Stimulated activated CD4-positive, alpha-beta T cell treated with anti-CD3 and anti-CD28 coated beads, Interleukin-12 subunit alpha, Interleukin-12 subunit beta, amount 100 ng/mL, for 48 hours (primary cell): ENCODE measurements around the gene ATG16L2.
A peak's percentile ranks its signal among the peaks of the same experiment; 100 is the strongest.
"Not testable (repeated sequence)": the region's sequence is repeated elsewhere in the genome, so short reads cannot be mapped to it uniquely, and the experiment has no call there.

Experiments used
- DNase-seq, 3 donors: peaks; one replicate each; pipeline ENCODE4 v3.0.0-alpha.2; 2020; ENCODE audit warnings: low read depth in 2 of 3, low spot score in 1 of 3

The ATG16L2 gene

DNA sequence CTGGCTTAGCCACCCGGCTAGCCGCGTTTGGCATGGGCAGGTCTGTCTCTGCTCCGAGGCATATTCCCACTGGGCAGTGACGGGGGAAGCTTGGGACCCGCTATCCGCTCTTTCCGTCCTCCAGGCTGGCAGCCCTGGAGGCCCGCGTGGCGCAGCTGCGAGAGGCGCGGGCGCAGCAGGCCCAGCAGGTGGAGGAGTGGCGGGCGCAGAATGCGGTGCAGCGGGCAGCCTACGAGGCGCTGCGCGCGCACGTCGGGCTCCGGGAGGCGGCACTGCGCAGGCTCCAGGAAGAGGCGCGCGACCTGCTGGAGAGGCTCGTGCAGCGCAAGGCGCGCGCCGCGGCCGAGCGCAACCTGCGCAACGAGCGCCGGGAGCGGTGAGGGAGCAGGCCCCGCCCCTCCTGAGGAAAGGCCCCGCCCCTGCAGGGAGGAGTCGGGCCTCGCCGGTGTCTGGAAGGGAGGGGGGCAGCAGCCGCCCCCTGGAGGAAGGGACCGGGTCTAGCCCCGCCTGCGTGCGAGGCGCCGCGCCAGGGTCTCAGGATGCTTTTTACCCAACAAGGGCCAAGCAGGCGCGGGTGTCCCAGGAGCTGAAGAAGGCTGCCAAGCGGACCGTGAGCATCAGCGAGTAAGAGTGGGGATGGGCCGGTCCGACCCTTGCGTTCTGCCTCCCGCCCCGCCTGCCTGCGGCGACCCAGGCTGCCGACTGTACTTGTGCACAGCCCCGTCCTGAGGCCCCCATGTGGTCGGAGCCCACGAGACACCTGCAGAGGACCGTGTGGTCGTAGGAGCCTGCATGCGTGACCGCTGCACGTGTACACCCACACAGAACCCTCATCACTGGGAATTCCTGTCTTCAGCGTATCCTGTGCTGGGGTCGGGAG is 7.9 kb downstream of the ATG16L2 start:
- peak; percentile 60 to 90 (median 85) for DNase-seq

- DNase-seq = no peak
Measured at GRCh38 chr11:72823105-72823804, 9.0 kb downstream of the ATG16L2 start.

GRCh38 chr11:72824020-72824419 is 9.8 kb downstream of the ATG16L2 start:
- no peak for DNase-seq

- DNase-seq = no peak
Measured at GRCh38 chr11:72824811-72825505, 10.7 kb downstream of the ATG16L2 start.

DNA sequence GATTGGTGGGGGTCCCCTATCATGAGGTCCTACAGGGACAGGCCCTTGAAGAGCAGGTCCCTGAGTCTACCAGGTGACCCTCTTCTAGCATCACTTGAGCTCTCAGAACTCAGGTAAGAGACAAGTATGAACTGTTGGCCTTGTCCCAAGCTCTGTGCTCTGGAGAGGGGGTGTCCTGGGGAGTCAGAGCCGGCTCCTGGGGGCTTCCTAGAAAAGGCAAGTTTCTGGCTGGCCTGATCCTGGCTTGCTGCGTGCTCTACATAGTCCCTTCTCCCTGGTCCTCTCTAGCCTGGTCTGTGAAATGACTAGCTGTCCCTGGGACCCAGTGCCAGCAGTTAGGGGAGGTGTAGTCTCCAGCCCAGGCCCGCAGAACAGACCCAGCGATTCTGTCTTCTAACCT is 11.4 kb downstream of the ATG16L2 start:
- DNase-seq = no peak

DNA sequence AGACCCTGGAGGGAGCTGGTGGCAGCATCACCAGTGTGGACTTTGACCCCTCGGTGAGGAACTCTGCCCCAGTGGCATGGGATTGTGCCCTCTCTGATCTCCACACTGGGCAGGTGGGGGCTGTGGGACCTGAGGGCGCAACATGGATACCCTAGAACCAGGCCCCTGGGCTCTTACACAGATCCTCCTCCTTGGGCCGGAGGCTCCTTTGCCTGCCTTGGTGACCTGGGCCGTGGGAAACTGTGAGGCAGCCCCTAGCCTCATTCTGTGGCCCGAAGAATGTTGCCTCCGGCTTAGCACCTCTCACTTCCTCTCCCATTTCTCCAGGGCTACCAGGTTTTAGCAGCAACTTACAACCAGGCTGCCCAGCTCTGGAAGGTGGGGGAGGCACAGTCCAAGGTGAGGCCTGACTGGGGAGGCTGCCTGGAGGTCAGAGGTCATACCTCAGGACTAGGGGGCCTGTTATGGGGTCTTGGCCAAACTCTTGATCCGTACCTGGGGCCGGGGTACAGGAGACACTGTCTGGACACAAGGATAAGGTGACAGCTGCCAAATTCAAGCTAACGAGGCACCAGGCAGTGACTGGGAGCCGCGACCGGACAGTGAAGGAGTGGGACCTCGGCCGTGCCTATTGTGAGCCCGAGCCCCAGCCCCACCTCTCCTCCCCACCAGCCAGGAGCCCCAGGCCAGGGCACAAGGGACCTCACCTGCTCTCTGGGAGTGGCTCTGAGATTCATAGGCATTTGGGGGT is 12.2 kb downstream of the ATG16L2 start:
- no peak for DNase-seq

GRCh38 chr11:72826942-72827480 is 12.8 kb downstream of the ATG16L2 start:
- no peak for DNase-seq

- not testable (repeated sequence) for DNase-seq
Measured at GRCh38 chr11:72827656-72828055, 13.4 kb downstream of the ATG16L2 start.

GRCh38 chr11:72828081-72828567 is 13.9 kb downstream of the ATG16L2 start:
- DNase-seq = no peak

- no peak for DNase-seq
Measured at GRCh38 chr11:72828692-72829101, 14.5 kb downstream of the ATG16L2 start.

DNA sequence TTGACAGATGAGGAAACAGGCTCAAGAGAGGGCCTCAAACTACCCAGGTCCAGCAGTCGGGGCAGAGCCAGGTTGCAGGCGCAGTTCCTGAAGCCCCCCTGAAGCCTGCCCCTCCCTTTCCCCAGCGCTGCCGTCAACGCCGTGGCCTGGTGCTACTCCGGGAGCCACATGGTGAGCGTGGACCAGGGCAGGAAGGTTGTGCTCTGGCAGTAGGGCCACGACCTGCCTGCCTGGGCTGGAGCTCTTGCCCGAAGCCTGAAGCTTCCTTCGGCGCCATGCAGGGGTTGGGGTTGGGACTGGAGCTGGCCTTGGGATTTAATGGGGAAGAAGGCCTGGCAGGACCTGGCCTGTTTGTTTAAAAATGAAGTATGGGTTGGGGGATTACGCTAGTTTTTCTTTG is 15.0 kb downstream of the ATG16L2 start:
- no peak for DNase-seq

- no peak for DNase-seq
Measured at GRCh38 chr11:72829884-72830533, 15.8 kb downstream of the ATG16L2 start.

DNA sequence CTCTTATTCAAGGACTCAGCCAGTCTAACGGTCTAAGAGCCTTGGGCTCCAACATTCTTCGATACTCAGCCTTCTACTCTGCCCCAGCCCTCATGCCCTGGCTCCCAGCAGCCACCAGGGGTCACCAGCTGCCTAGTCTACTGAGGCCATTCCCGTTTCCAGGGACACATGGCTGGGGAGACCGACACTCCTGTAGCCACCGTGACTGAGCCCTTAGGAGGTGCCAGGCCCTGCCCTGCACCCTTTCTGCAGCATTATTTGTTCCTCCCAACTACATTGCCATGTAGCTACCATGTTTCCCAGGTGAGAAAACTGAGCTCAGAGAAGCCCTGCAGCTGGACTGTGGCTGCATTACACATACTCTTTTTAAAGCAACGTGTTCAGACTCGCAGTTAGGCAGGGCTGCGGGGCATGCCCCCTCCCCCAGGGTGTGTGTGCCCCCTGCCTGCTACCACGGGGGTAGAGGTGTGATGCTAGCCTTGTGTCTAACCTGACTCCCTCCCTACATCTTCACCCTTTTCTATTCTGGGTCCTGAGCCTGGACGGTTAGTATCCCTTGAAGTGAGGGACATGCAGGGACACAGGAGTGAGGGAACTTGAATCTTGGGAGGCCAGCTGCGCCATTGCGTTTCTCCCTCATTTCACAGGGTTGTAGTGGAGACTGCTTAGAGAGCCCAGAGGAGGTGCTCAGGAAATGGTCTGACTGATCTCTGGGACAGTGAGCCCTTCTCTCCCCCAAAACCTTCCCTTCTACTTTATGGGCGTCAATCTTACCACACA is 17.5 kb downstream of the ATG16L2 start:
- DNase-seq = peak in 2 of 3 donors; percentile 47 to 50

GRCh38 chr11:72832301-72833082 is 18.3 kb downstream of the ATG16L2 start:
- DNase-seq = no peak

DNA sequence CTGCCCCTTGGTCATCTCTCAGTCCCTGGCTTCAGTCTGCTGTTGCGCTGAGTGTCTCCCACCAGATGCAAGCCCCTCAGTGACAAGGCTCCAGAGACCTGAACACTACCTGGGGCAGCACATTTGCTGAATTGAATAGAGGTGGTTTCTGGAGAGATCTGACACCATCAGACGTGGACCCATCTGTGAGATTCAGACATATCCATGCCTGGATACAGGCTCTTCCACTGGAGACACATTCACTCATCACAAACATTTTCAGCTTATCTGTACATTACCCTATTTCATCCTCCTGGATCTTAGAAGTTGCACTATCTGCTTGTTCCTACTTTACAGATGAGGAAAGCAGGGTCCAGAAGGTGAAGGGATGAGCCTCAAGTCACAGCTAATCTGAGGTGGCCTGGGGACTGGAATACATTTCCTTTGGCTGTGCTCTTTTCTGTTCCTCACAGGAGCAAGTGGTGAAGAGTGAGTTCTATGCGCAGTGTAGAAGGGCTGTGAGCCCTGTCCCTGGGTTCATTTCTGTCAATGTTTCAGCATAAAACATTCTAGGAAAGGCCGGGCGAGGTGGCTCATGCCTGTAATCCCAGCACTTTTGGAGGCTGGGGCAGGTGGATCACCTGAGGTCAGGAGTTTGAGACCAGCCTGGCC is 19.0 kb downstream of the ATG16L2 start:
- no peak for DNase-seq

DNA sequence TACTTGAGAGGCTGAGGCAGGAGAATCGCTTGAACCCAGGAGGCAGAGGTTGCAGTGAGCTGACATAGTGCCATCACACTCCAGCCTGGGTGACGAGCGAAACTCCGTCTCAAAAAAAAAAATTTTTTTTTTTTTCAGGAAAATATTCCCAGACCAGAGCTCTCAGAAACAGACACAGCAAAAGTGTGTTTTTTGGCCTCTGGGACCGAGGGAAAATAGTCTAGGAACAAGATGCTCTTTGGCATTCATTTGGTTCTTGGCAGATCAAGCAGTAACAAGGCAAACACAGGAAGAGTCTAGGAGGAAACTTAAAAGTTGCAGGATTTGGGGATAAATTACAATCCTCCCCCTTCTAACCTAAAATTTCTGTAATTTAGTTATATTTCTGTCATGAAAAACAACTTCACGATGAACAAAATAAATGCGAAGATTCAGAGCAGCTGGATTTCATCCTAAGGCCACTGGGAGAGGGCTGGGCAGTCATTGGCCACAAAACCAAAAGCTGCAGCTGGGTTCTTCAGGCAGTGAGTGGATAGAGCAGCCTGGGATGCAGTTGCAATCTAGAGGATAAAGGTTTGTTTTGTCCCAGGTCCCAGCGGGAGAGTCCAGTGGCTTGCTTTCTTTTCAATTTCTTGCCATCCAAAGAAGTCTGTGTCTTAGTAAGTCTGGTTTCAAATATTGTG is 19.7 kb downstream of the ATG16L2 start:
- no peak for DNase-seq

DNA sequence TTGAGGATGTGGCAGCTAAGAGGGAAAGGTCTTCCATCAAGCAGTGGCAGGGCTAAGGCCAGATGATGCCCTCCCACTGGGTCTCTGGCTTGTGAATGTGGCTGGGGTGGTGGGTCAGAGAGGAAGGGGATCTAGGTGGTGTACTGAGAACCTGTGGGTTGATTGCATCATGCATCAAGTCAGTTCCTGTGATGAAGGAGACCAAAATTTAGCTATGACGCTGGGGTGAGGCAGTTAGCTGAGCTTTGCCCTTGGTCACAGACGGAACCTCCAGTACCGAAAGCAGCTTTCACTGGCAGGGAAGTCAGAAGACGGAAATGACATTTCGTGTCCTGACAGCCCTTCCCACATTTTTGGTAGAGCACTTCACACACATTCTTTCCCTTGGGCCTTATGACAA is 20.7 kb downstream of the ATG16L2 start:
- DNase-seq = no peak
